Thyroid gland (tissue), 4 donors: ENCODE data around the gene EAF1. TPM values are rescaled to one million over a fixed set of nuclear protein-coding genes. Genes with fewer than 3 reads are reported as not detected.

Experiments
- DNase-seq, 2 donors: peaks; one replicate each; pipeline ENCODE4 v3.0.0-alpha.2; 2019
- H3K27ac ChIP-seq, 3 donors: fragments of 200-600 bp; sonication (generic); 1 replicate in 2 of 3; 2 replicates in 1 of 3; pipeline ENCODE4 v1.5.1; 2016 to 2019; ENCODE audit warnings: mild to moderate bottlenecking in 1 of 3, moderate library complexity in 1 of 3
- H3K27me3 ChIP-seq: fragments of 200-600 bp; sonication (generic); one replicate; pipeline ENCODE4 v1.5.1; 2019
- H3K36me3 ChIP-seq, 2 donors: fragments of 200-600 bp; sonication (generic); one replicate each; pipeline ENCODE4 v1.5.1; 2016 to 2019
- H3K4me1 ChIP-seq, 2 donors: fragments of 200-600 bp; sonication (generic); one replicate each; pipeline ENCODE4 v1.5.1; 2017 to 2019
- H3K4me3 ChIP-seq, 3 donors: fragments of 200-600 bp; sonication (generic); replicated peaks in 1 of 3; 1 replicate in 2 of 3; 2 replicates in 1 of 3; pipeline ENCODE4 v1.5.1; 2016; ENCODE audit warnings: mild to moderate bottlenecking in 1 of 3
- H3K9me3 ChIP-seq: fragments of 200-600 bp; sonication (generic); one replicate; pipeline ENCODE4 v1.5.1; 2017
- CTCF ChIP-seq, 6 experiments: fragments of 200-600 bp in 3 of 6; fragments of 450-650 bp in 3 of 6; sonication (generic) in 3 of 6; IDR thresholded peaks; one replicate each; pipeline ENCODE4 v1.5.1; 2016 to 2019; ENCODE audit warnings: antibody characterized with exemption in 6 of 6, mild to moderate bottlenecking in 2 of 6, inconsistent platforms in 1 of 6, moderate library complexity in 1 of 6
- POLR2A ChIP-seq, 2 donors: fragments of 450-650 bp; IDR thresholded peaks; one replicate each; pipeline ENCODE4 v1.6.1; 2017; ENCODE audit warnings: antibody characterized with exemption in 2 of 2, mild to moderate bottlenecking in 2 of 2, moderate library complexity in 1 of 2
- WGBS, 2 donors: methylation state at CpG; one replicate each; pipeline ENCODE4 v1.1.5; 2017; 5-methylcytosine and 5-hydroxymethylcytosine counted together
- intact Hi-C: fragments of 100-400 bp; cut with DNase I; formaldehyde crosslinking; loops from one replicate; pipeline ENCODE4 v1.15.1; 2023
- total RNA-seq, 4 donors: library from RNA; depleted of rRNA; stranded (reverse); fragments of >200 nt; gene quantifications; one replicate each; pipeline ENCODE4 v1.2.3, GENCODE V29; 2016

The EAF1 gene
- total RNA-seq, 4 donors from 2014 or later: 15.2 to 24.7 (median 22.3) TPM

- H3K4me3 ChIP-seq: no peak overlapping the region
- DNase-seq: no peak
- TF ChIP-seq POLR2A (IDR thresholded peaks at IDR 0.05) (no peak), CTCF (IDR thresholded peaks at IDR 0.05) (no peak)
- H3K36me3 ChIP-seq: no peaks in the 10 kb centered on the region
- no peak overlapping the region for H3K27ac ChIP-seq
- WGBS, 2 donors: 85 to 97% methylated on average over 9 of the region's 9 CpGs
- intact Hi-C loops: no loop called here
- H3K27me3 ChIP-seq: no peaks in the 10 kb centered on the region
- no peaks in the 10 kb centered on the region for H3K9me3 ChIP-seq
- H3K4me1 ChIP-seq: no peaks in the 10 kb centered on the region
Measured at GRCh38 chr3:15452156-15452555, 24.8 kb downstream of the EAF1 start.

GRCh38 chr3:15452961-15453360 is 25.6 kb downstream of the EAF1 start:
- intact Hi-C loops: no loop called here
- WGBS, 2 donors: 92 to 96% methylated on average over 5 of the region's 5 CpGs

GRCh38 chr3:15453501-15453900 is 26.1 kb downstream of the EAF1 start:
- Histone ChIP-seq H3K27ac (no peak overlapping the region), H3K4me3 (no peak overlapping the region), H3K4me1 (no peaks in the 10 kb centered on the region), H3K27me3 (no peaks in the 10 kb centered on the region), H3K9me3 (no peaks in the 10 kb centered on the region), H3K36me3 (no peaks in the 10 kb centered on the region)
- 85 to 86% methylated on average over 8 of the region's 8 CpGs for WGBS, 2 donors
- DNase-seq: no peak
- intact Hi-C loops: no loop called here
- TF ChIP-seq POLR2A (IDR thresholded peaks at IDR 0.05) (no peak), CTCF (IDR thresholded peaks at IDR 0.05) (no peak)

More at GRCh38 chr3:15452961-15453360, 25.6 kb downstream of the EAF1 start:
- no peak for DNase-seq
- no peaks in the 10 kb centered on the region for H3K27me3 ChIP-seq
- H3K27ac ChIP-seq: no peak overlapping the region
- no peak for TF ChIP-seq POLR2A (IDR thresholded peaks at IDR 0.05)
- no peak for TF ChIP-seq CTCF (IDR thresholded peaks at IDR 0.05)
- H3K4me3 ChIP-seq: no peak overlapping the region
- no peaks in the 10 kb centered on the region for H3K4me1 ChIP-seq
- H3K36me3 ChIP-seq: no peaks in the 10 kb centered on the region
- H3K9me3 ChIP-seq: no peaks in the 10 kb centered on the region

DNA sequence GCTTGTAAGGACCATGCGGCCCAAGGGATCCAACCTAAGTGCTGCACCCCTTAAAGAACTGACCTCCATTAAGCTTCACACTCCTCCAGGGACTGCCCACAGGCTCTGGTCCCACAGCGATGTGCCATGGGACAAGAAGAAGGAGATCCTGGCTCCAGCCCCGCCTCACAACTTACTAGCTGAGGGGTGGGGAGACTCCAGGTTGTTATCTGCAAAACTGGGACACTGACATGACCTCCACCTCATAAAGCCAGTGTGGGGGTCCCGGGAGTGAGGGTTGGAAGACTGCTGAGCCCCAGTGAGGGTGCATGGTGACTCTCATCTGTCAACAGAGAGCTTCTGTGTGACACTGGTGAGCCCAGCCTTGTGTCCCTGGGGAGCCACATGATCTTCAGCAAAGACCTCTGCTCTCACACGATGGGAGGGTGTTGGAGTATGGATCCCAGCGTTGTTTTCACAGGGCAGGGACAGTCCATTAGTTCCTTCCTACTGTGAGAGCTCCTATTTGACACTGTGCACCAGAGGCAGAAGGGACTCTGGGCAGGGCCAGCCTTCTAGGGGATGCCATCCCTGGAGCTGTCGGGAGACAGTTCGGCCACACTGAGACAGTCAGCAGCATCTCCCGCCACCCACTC is 26.7 kb downstream of the EAF1 start:
- Histone ChIP-seq H3K9me3 (no peaks in the 10 kb centered on the region), H3K4me3 (no peak overlapping the region), H3K27me3 (no peaks in the 10 kb centered on the region), H3K36me3 (no peaks in the 10 kb centered on the region), H3K4me1 (no peaks in the 10 kb centered on the region), H3K27ac (no peak overlapping the region)
- TF ChIP-seq POLR2A (IDR thresholded peaks at IDR 0.05) (no peak), CTCF (IDR thresholded peaks at IDR 0.05) (no peak)
- intact Hi-C loops: no loop called here
- WGBS, 2 donors: 79 to 92% methylated on average over 8 to 9 of the region's 9 CpGs
- DNase-seq: no peak

GRCh38 chr3:15454965-15455364 is 27.6 kb downstream of the EAF1 start:
- no peaks in the 10 kb centered on the region for H3K36me3 ChIP-seq

More at GRCh38 chr3:15454965-15455364, 27.6 kb downstream of the EAF1 start:
- no peak overlapping the region for H3K4me3 ChIP-seq
- no peak for DNase-seq
- intact Hi-C loops: no loop called here
- TF ChIP-seq POLR2A (IDR thresholded peaks at IDR 0.05) (no peak), CTCF (IDR thresholded peaks at IDR 0.05) (no peak)
- no peaks in the 10 kb centered on the region for H3K9me3 ChIP-seq
- no peak overlapping the region for H3K27ac ChIP-seq
- no peaks in the 10 kb centered on the region for H3K27me3 ChIP-seq
- H3K4me1 ChIP-seq: no peaks in the 10 kb centered on the region
